Skeletal muscle cell (primary cell): ENCODE data around the gene CATSPER1.

ENCODE experiments used
- DNase-seq: peaks from one replicate; pipeline ENCODE4 v3.0.0-alpha.2; 2010; ENCODE audit warnings: low read depth
- H3K4me3 ChIP-seq: 2 replicates; pipeline ENCODE4 v1.5.1; 2011; ENCODE audit warnings: low read depth, mild to moderate bottlenecking, control low read depth, low read length, moderate library complexity

Gene CATSPER1

DNA sequence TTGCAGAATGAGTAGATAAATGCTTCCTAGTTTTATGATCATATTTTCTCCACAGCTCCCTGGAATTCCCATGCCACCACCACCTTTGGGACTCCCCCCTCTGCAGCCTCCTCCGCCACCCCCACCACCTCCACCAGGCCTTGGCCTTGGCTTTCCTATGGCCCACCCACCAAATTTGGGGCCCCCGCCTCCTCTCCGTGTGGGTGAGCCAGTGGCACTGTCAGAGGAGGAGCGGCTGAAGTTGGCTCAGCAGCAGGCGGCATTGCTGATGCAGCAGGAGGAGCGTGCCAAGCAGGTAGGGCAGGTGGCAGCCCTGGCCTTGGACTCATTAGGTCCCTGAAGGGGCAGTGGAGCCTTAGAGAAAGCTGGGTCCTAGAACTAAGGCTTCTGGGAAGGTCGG is 28.7 kb upstream of the CATSPER1 start:
- no peak overlapping the region for H3K4me3 ChIP-seq
- no peak for DNase-seq

DNA sequence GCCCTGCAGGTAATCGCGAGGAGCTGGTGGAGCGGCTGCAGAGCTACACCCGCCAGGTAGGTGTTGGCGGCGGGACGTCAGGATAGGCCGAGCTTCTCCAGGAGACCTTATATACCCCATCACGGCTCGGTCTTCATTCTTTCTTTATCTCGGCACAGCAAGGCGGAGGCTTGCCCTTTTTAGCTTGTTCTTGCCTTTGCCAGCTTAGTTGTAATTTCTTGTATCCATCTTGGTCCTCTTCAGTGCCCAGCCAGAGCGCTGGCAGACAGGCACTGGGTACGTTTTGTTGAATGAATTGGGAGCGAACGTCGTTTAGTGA is 26.3 kb upstream of the CATSPER1 start:
- H3K4me3 ChIP-seq, result peak overlapping the region; percentile 97
- no peak for DNase-seq

DNA sequence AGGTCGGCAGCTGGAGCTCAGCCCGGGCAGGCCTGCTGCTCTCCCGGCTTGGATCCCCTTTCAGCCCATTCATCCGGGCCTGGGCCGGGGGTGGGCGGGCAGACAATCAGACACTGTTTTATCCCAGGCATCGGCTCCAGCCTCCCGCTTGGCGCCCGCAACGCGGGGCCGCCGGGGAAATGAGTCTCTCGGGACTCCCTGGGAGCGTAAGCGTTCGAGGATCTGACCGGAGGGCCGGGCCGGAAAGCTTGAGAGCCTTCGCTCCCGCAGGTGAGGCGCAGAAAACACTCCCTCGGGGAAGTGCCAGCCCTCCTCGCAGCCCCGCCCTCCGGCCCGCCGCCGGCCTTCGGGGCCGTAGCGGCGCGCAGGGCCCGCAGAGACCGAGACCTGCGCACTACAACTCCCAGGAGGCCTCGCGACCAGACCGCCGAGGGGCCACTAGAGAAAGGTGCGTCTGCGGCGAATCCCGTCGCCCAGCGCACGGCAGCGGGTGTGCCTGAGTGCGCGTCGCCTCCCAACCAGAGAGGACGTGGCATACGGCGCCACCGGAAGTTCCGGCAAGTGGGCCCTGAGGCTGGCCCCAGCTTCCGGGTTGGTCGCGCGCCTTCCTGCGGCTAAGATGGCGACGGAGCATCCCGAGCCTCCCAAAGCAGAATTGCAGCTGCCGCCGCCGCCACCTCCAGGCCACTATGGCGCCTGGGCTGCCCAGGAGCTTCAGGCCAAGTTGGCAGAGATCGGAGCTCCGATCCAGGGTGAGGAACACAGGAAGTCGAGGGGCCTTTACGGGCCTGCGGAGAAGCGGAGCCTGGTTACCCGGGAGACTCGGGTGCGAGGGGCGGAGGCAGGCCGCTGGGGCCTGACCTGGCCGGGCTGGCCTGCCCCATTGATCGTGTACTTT is 25.7 kb upstream of the CATSPER1 start, which contains the start of gene SF3B2:
SF3B2 (plus strand) TSS at position 599 of the 898 bp plus-strand sequence; CDS start at position 620, 21 bp downstream.
- peak within 1 kb of the TSS; percentile 97 for H3K4me3 ChIP-seq
- DNase-seq, result peak; percentile 95

- DNase-seq, result no peak
- H3K4me3 ChIP-seq, result peak overlapping the region; percentile 97
Measured at GRCh38 chr11:66051371-66051765, 25.1 kb upstream of the CATSPER1 start.

- H3K4me3 ChIP-seq, result no peak overlapping the region
- DNase-seq, result no peak
Measured at GRCh38 chr11:66050581-66051231, 24.4 kb upstream of the CATSPER1 start.

- H3K4me3 ChIP-seq, result peak within 1 kb of the TSS; percentile 23
- DNase-seq, result no peak
Measured at GRCh38 chr11:66048547-66049323, 22.5 kb upstream of the CATSPER1 start, which contains the start of gene GAL3ST3. Gene GAL3ST3 (minus strand): TSS chr11:66049161. CDS start chr11:66045415, 3,746 bp downstream.

DNA sequence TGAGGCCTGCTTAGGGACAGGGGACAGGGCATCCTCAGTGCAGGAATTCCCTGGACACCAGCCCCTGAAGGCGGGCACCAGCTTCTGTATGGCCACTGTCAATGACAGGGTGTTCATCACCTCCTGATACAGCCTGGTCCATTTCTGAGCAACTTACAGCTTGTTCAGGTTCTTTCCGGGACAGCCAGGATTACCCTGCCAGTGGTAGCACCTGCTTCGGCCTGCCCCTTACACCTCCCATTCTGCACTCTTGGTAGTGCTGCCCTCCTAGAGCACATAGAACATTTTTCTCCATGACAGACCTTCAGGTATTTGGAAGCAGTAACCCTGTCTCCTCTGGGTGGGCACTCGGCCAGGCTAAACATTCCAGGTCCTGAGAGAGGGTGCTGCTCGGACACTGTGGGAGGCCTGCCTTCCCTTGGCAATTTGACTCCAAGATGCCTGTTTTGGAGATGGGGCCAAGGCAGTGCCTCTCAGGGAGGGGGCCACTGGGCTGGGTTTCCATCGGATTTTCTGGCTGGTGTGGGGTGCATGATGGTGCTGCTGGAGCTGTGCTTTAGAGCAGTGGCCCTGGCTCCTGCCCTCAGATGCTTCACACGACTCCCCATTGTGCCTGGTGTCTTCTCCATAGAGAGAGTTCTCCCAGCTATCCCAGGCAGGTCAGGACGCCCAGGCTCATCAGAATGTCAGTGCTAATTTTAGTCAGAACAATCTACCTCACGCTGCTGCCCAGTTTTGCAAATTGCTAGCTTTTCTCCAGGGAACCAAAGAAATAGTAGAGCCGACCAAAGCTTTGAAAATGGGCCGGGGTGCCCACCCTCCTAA is 21.5 kb upstream of the CATSPER1 start:
- DNase-seq, result no peak
- H3K4me3 ChIP-seq, result no peak overlapping the region

GRCh38 chr11:66046901-66047300 is 20.6 kb upstream of the CATSPER1 start:
- DNase-seq, result no peak
- H3K4me3 ChIP-seq, result no peak overlapping the region

DNA sequence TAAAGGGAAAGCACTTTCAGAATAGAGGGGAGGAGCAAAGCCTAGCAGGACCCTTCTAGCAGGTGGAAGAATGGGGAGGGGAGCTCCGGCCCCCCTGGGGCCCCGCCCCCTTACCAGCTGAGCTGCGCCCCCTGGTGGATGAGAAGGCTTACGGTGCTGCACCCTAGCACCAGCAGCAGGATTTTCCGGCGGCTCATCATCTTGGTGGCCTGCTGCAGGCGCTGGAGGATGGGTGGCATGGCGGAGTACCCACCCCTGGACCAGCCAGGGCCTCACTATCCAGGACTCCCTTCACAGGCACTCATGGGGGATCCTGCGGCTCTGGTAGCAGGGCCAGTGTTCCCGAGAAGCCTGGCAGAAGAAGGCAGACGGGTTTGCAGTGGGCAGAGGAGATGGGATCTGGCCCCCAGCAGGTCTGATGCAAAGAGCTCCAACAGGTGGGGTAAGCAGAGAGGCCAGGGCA is 18.9 kb upstream of the CATSPER1 start:
- DNase-seq, result peak; percentile 20
- H3K4me3 ChIP-seq, result no peak overlapping the region

- DNase-seq, result no peak
- H3K4me3 ChIP-seq, result no peak overlapping the region
Measured at GRCh38 chr11:66044757-66045156, 18.5 kb upstream of the CATSPER1 start.

DNA sequence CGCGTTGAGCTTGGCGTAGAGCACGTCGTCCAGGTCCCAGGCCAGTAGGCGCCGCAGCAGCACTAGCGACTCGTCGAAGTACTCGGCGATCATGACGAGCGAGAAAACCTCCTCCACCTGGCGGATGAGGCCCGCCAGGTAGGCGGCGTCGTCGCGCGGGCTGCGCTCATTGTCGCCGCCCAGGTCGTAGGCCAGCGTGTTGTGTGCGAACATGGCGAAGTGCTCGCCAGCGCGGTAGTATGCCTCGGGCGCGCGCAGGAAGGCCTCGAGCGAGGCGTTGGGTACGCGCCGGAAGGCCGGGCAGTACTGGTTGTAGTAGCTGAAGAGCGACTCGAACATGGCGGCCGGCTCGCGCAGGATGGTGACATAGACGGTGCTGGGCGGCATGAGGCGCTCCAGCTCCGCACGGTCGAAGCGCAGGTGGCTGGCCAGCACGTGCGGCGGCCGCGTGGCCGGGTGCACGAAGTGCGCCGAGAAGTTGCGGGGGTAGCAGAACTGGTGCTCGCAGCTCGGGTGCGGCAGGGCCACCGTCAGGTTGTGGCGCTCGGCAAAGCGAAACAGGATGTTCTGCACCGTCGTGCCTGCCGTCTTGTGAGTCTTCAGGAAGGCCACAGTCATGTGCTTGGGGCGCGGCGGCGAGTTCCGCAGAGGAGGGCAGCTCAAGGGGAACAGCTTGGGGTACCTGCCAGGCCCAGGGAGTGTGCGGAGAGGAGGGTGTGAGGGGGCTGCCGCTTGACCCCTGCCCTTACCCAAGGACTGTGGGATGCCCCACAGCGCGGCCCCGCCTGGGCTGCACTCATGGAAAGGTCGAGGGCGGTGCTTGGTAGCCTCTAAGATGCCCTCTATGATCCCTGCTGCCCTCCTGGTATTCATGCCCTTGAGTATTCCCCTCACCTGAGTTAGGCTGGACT is 17.0 kb upstream of the CATSPER1 start:
- no peak overlapping the region for H3K4me3 ChIP-seq
- no peak for DNase-seq

GRCh38 chr11:66042227-66042995 is 16.1 kb upstream of the CATSPER1 start:
- H3K4me3 ChIP-seq, result no peak overlapping the region
- no peak for DNase-seq

DNA sequence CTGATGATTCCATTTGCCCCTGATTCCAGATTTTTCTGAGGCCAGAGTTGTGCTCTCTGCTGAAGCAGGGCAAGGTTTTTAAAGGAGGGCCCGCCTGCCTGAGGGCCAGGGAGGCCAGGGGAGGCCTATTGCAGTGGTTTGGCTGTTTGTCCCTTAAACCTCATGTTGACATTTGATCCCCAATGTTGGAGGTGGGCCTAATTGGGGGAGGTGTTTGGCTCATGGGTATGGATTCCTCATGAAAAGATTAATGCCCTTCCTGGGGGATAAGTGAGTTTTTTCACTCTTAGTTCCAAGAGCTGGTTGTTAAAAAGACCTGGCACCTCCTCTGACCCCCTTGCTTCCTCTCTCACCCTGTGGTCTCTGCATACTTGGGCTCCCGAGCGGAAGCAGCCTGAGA is 13.5 kb upstream of the CATSPER1 start:
- H3K4me3 ChIP-seq, result no peak overlapping the region
- DNase-seq, result no peak

DNA sequence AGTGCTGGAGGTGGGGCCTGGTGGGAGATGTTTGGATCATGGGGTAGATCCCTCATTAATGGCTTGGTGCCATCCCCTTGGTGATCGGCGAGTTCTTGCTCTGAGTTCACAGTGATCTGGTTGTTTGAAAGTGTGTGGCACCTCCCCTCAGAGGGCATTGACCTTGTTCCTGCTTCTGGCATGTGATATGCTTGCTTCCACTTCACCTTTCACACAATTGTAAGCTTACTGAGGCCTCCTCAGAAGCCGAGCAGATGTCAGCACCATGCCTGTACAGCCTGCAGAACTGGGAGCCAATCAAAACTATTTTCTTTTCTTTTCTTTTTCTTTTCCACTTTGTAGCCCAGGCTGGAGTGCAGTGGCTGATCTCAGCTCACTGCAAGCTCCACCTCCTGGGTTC is 11.0 kb upstream of the CATSPER1 start:
- no peak for DNase-seq
- H3K4me3 ChIP-seq, result no peak overlapping the region

- H3K4me3 ChIP-seq, result no peak overlapping the region
- DNase-seq, result no peak
Measured at GRCh38 chr11:66036334-66036710, 10.0 kb upstream of the CATSPER1 start.

- H3K4me3 ChIP-seq, result no peak overlapping the region
- DNase-seq, result no peak
Measured at GRCh38 chr11:66035653-66036333, 9.5 kb upstream of the CATSPER1 start.
